HEK293 (cell line): ENCODE results near the gene DLG1.

Experiments
- CTCF ChIA-PET: fragments of 350-600 bp; formaldehyde crosslinking; extraction: SDS; loops from one replicate; lab custom pipeline; 2021; ENCODE audit warnings: antibody characterized with exemption; lab: Yijun Ruan, JAX
- POLR2A ChIA-PET: fragments of 300-600 bp; formaldehyde crosslinking; extraction: SDS; loops from one replicate; lab custom pipeline; 2020; ENCODE audit warnings: antibody characterized with exemption, inconsistent platforms; lab: Yijun Ruan, JAX
- H3K27ac ChIP-seq: fragments of 200-500 bp; sonication (Bioruptor generic); 2 replicates; pipeline ENCODE4 v1.5.1; 2014; ENCODE audit warnings: low read depth, low read length, control low read depth, inconsistent platforms; ENCODE audit errors: extremely low read depth
- H3K36me3 ChIP-seq, 2 experiments: fragments of 200-500 bp in 1 of 2; sonication (Bioruptor generic) in 1 of 2; 1 replicate in 1 of 2; 2 replicates in 1 of 2; pipeline ENCODE4 v1.5.1; 2014 to 2017; ENCODE audit warnings: inconsistent platforms in 2 of 2, low read length in 2 of 2; ENCODE audit not compliant: control insufficient read depth in 2 of 2, insufficient read depth in 1 of 2
- H3K4me1 ChIP-seq: fragments of 200-500 bp; sonication (Bioruptor generic); 2 replicates; pipeline ENCODE4 v1.5.1; 2014; ENCODE audit warnings: mild to moderate bottlenecking, low read length, inconsistent platforms; ENCODE audit not compliant: control insufficient read depth, insufficient read depth
- H3K4me3 ChIP-seq: 2 replicates; pipeline ENCODE4 v1.5.1; 2011; ENCODE audit warnings: low read depth, mild to moderate bottlenecking, control low read depth, low read length, moderate library complexity
- H3K9me3 ChIP-seq: fragments of 200-500 bp; sonication (Bioruptor generic); 2 replicates; pipeline ENCODE4 v1.5.1; 2014; ENCODE audit warnings: low read depth, low read length, inconsistent platforms; ENCODE audit not compliant: control insufficient read depth, insufficient read depth
- BCL11B ChIP-seq: fragments of 450-650 bp; formaldehyde crosslinking; IDR thresholded peaks from 2 replicates; pipeline ENCODE4 v1.5.1; 2016; ENCODE audit warnings: low read depth, missing biosample characterization, missing genetic modification characterization
- KLF8 ChIP-seq: fragments of 450-650 bp; formaldehyde crosslinking; IDR thresholded peaks from 2 replicates; pipeline ENCODE4 v1.5.1; 2016; ENCODE audit warnings: missing biosample characterization, missing genetic modification characterization
- PRDM2 ChIP-seq: fragments of 450-650 bp; formaldehyde crosslinking; IDR thresholded peaks from 2 replicates; pipeline ENCODE4 v1.5.1; 2016; ENCODE audit warnings: missing biosample characterization, missing genetic modification characterization, borderline replicate concordance
- WT1 ChIP-seq: fragments of 450-650 bp; formaldehyde crosslinking; IDR thresholded peaks from 2 replicates; pipeline ENCODE4 v1.5.1; 2016; ENCODE audit warnings: missing biosample characterization, missing genetic modification characterization
- ZFP41 ChIP-seq: fragments of 450-650 bp; formaldehyde crosslinking; IDR thresholded peaks from 2 replicates; pipeline ENCODE4 v1.5.1; 2016; ENCODE audit warnings: missing biosample characterization, missing genetic modification characterization, borderline replicate concordance
- ZIC2 ChIP-seq: fragments of 450-650 bp; formaldehyde crosslinking; IDR thresholded peaks from 2 replicates; pipeline ENCODE4 v1.5.1; 2016; ENCODE audit warnings: missing biosample characterization, missing genetic modification characterization
- ZNF274 ChIP-seq, 2 experiments: fragments of 200-500 bp in 1 of 2; fragments of 450-650 bp in 1 of 2; sonication (Bioruptor generic) in 1 of 2; formaldehyde crosslinking in 1 of 2; IDR thresholded peaks; 2 replicates each; pipeline versions ENCODE4 v1.5.1 to v1.6.1; 2014 to 2016; ENCODE audit warnings: borderline replicate concordance in 1 of 2, inconsistent platforms in 1 of 2, low read length in 1 of 2, missing biosample characterization in 1 of 2, missing genetic modification characterization in 1 of 2
- ZNF335 ChIP-seq: fragments of 450-650 bp; formaldehyde crosslinking; conservative IDR thresholded peaks from 2 replicates; pipeline ENCODE4 v1.5.1; 2016; ENCODE audit warnings: missing biosample characterization, missing genetic modification characterization
- ZNF423 ChIP-seq: fragments of 450-650 bp; formaldehyde crosslinking; IDR thresholded peaks from 2 replicates; pipeline ENCODE4 v1.5.1; 2016; ENCODE audit warnings: missing biosample characterization, missing genetic modification characterization
- ZNF433 ChIP-seq: fragments of 450-650 bp; formaldehyde crosslinking; IDR thresholded peaks from 2 replicates; pipeline ENCODE4 v1.5.1; 2016; ENCODE audit warnings: missing biosample characterization, missing genetic modification characterization, low read depth
- ZNF501 ChIP-seq: fragments of 450-650 bp; formaldehyde crosslinking; IDR thresholded peaks from 2 replicates; pipeline ENCODE4 v1.5.1; 2016; ENCODE audit warnings: missing biosample characterization, missing genetic modification characterization
- ZNF514 ChIP-seq: fragments of 450-650 bp; formaldehyde crosslinking; IDR thresholded peaks from 2 replicates; pipeline ENCODE4 v1.5.1; 2016; ENCODE audit warnings: missing biosample characterization, missing genetic modification characterization
- ZNF530 ChIP-seq: fragments of 450-650 bp; formaldehyde crosslinking; IDR thresholded peaks from 2 replicates; pipeline ENCODE4 v1.5.1; 2016; ENCODE audit warnings: low read depth, missing biosample characterization, missing genetic modification characterization
- ZNF558 ChIP-seq: fragments of 450-650 bp; formaldehyde crosslinking; IDR thresholded peaks from 2 replicates; pipeline ENCODE4 v1.5.1; 2016; ENCODE audit warnings: missing biosample characterization, missing genetic modification characterization
- ZNF560 ChIP-seq: fragments of 450-650 bp; formaldehyde crosslinking; IDR thresholded peaks from 2 replicates; pipeline ENCODE4 v1.5.1; 2017; ENCODE audit warnings: missing biosample characterization, missing genetic modification characterization, borderline replicate concordance
- ZNF585B ChIP-seq: fragments of 450-650 bp; formaldehyde crosslinking; IDR thresholded peaks from 2 replicates; pipeline ENCODE4 v1.5.1; 2016; ENCODE audit warnings: missing biosample characterization, missing genetic modification characterization
- ZNF76 ChIP-seq: fragments of 450-650 bp; formaldehyde crosslinking; IDR thresholded peaks from 2 replicates; pipeline ENCODE4; 2016; ENCODE audit warnings: low read depth, missing biosample characterization, missing genetic modification characterization, borderline replicate concordance
- ZNF791 ChIP-seq: fragments of 450-650 bp; formaldehyde crosslinking; IDR thresholded peaks from 2 replicates; pipeline ENCODE4 v1.5.1; 2016; ENCODE audit warnings: missing biosample characterization, missing genetic modification characterization
- ZNF837 ChIP-seq: fragments of 450-650 bp; formaldehyde crosslinking; IDR thresholded peaks from 2 replicates; pipeline ENCODE4 v1.5.1; 2016; ENCODE audit warnings: missing biosample characterization, missing genetic modification characterization
- ZNF843 ChIP-seq: fragments of 450-650 bp; formaldehyde crosslinking; IDR thresholded peaks from 2 replicates; pipeline ENCODE4 v1.5.1; 2016; ENCODE audit warnings: missing biosample characterization, missing genetic modification characterization
- ZSCAN16 ChIP-seq: fragments of 450-650 bp; formaldehyde crosslinking; IDR thresholded peaks from 2 replicates; pipeline ENCODE4 v1.5.1; 2016; ENCODE audit warnings: missing biosample characterization, missing genetic modification characterization
- ZSCAN30 ChIP-seq: fragments of 450-650 bp; IDR thresholded peaks from 2 replicates; pipeline ENCODE4 v1.5.1; 2018; ENCODE audit warnings: missing biosample characterization, mild to moderate bottlenecking, missing genetic modification characterization, moderate library complexity

Gene DLG1

DNA sequence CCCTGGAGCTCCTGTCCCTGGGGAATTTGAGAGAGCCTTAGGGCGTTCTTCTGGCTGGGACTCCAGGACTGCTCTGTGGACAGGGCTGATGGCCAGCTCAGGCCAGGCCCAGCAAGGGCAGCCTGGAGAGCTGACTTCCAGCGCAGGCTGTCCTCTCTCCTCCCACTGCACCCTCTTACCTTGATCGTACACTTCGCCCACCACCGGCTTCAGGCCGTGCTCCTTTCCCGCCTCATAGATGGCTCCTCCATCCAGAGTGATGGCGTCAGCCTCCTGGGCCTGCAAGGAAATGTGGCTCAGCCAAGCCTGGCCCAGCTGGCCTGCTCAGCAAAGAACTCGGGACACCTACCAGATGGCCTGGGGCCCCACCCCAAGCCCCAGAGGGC is 271.9 kb downstream of the DLG1 start:
- H3K4me3 ChIP-seq: no peak overlapping the region
- H3K4me1 ChIP-seq: no peaks in the 10 kb centered on the region
- ChIA-PET CTCF (no interaction called here), POLR2A (no interaction called here)
- no peaks in the 10 kb centered on the region for H3K9me3 ChIP-seq
- no peak overlapping the region for H3K27ac ChIP-seq
- peaks cover 0 to 28% of the 10 kb centered on the region in 2 experiments; a peak in 1 of 3 replicates for H3K36me3 ChIP-seq
- no peak for TF ChIP-seq ZIC2 (tag by site-specific recombination)
- TF ChIP-seq ZNF335 (tag by site-specific recombination): no peak
- no peak for TF ChIP-seq WT1 (tag by site-specific recombination)
- TF ChIP-seq ZNF585B (tag by site-specific recombination): no peak
- no peak for TF ChIP-seq ZNF558 (tag by site-specific recombination)
- TF ChIP-seq BCL11B (tag by site-specific recombination): no peak
- TF ChIP-seq ZSCAN16 (tag by site-specific recombination): no peak
- TF ChIP-seq ZNF530 (tag by site-specific recombination): no peak
- no peak for TF ChIP-seq ZNF76 (tag by site-specific recombination)
- no peak for TF ChIP-seq ZNF837 (tag by site-specific recombination)
- TF ChIP-seq ZNF274 (IDR thresholded peaks at IDR 0.05; ENCODE audit: low read length): no peak
- TF ChIP-seq ZNF274 (tag by site-specific recombination; IDR thresholded peaks at IDR 0.05; ENCODE audit: borderline replicate concordance): no peak
- TF ChIP-seq ZSCAN30 (tag by site-specific recombination): no peak
- TF ChIP-seq ZNF514 (tag by site-specific recombination): no peak
- no peak for TF ChIP-seq ZNF423
- no peak for TF ChIP-seq ZNF560 (tag by site-specific recombination)

DNA sequence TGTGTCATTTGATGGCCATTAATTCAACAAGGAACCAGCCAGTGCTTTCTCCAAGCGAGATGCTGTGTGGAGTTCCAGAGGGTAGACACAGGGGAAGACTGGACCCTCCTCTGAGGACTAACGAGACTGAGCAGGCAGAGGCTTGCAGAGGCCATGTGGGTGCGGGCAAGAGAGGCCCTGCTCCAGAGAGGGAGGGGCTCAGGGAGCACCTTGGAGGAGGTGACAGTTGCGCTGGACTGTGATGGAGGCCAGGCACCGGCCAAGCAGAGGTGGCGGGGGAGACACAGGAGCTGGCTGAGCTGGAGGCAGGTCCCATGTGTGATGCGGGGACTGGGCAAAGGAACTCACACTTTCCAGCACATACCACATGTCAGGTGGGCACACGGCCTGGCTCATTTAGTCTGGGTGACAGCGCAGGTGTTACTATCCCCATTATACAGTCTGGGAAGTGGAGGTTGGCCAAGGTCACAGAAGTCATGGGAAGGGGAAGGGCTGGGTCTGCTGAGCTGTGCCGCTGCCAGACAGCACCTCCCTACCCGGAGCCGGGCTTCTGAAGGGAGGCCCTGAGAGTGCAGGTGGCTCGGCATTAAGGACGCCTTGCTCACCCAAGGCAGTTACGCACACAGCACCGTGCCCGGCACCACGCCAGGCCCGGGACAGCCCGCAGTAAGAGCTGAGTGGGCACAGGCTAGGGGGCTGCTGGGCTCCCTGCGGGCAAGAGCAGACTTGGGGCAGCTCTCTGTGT is 272.5 kb downstream of the DLG1 start:
- Histone ChIP-seq H3K36me3 (peaks cover 0 to 28% of the 10 kb centered on the region in 2 experiments; a peak in 1 of 3 replicates), H3K4me3 (no peak overlapping the region), H3K9me3 (no peaks in the 10 kb centered on the region), H3K27ac (no peak overlapping the region), H3K4me1 (no peaks in the 10 kb centered on the region)
- TF ChIP-seq ZNF843: no peak
- CTCF ChIA-PET: no interaction called here
- POLR2A ChIA-PET: no interaction called here

DNA sequence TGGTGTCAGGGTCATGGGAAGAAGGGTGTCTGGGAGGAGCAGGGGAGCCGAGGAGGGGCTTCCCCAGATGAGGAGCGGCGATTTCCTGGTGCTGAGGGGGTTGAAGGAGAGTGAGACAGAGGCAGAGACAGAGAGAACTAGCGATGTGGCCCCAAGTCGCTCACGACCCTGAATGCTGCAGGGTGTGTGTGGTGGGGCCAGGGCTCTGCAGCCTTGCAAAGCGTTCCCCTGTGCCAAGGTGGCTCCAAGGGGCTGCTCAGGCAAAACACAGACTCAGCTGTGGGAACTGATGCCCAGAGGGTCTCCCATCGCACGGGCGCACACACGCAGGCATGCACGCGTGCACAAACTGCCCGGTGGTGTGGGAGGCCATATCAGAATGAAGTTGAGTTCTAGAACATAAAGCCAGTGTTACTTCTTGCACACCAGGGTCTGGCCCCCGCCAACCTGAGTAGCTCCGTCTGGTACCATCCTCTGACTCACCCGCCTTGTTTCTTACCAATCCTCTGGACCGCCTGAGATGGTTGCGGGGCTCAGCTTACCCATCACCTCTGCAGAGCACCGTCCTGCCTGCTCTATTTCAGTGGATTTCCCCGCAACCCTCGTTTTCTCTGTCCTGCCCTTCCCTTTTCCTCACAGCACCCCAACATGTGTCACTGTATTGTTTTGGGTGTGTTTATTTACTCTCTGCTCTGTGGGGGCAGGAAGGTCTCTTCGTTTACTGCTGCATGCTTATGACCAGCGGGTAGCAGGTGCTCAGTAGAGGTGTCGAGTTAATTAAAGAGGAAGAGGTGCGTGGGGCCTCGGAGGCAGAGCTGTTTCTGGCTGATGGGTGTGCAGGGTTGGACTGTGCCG is 273.3 kb downstream of the DLG1 start:
- Histone ChIP-seq H3K4me1 (no peaks in the 10 kb centered on the region), H3K27ac (no peak overlapping the region), H3K36me3 (peaks cover 0 to 28% of the 10 kb centered on the region in 2 experiments; a peak in 1 of 3 replicates), H3K4me3 (no peak overlapping the region), H3K9me3 (no peaks in the 10 kb centered on the region)
- no peak for TF ChIP-seq ZNF560 (tag by site-specific recombination)
- no peak for TF ChIP-seq KLF8 (tag by site-specific recombination)
- no peak for TF ChIP-seq ZNF501
- TF ChIP-seq ZNF433 (tag by site-specific recombination): no peak
- no peak for TF ChIP-seq ZNF585B (tag by site-specific recombination)
- no peak for TF ChIP-seq ZFP41 (tag by site-specific recombination)
- TF ChIP-seq ZNF791 (tag by site-specific recombination): no peak
- no peak for TF ChIP-seq PRDM2
- no peak for TF ChIP-seq ZSCAN30 (tag by site-specific recombination)
- POLR2A ChIA-PET: no interaction called here
- CTCF ChIA-PET: no interaction called here
